Muscle of leg (tissue), 11 donors: ENCODE data around the gene FAM171A1. TPM values are rescaled to one million over a fixed set of nuclear protein-coding genes. Genes with fewer than 3 reads are reported as not detected.
"Not testable (repeated sequence)": the region's sequence is repeated elsewhere in the genome, so short reads cannot be mapped to it uniquely, and the experiment has no call there.

ENCODE experiments used
- DNase-seq: peaks from one replicate; pipeline ENCODE4 v3.0.0; 2013
- H3K27ac ChIP-seq: one replicate; pipeline ENCODE4 v1.5.1; 2013; ENCODE audit warnings: mild to moderate bottlenecking, low read length, control low read depth
- H3K27me3 ChIP-seq: one replicate; pipeline ENCODE4 v1.6.1; 2013; ENCODE audit warnings: low read length; ENCODE audit not compliant: control insufficient read depth, insufficient read depth
- H3K36me3 ChIP-seq: one replicate; pipeline ENCODE4 v1.6.1; 2013; ENCODE audit warnings: low read length; ENCODE audit not compliant: control insufficient read depth, insufficient read depth
- H3K4me1 ChIP-seq: one replicate; pipeline ENCODE4 v1.6.1; 2013; ENCODE audit warnings: low read length; ENCODE audit not compliant: control insufficient read depth, insufficient read depth
- H3K4me3 ChIP-seq: one replicate; pipeline ENCODE4 v1.5.1; 2013; ENCODE audit warnings: low read length, control low read depth
- H3K9me3 ChIP-seq: replicated peaks from 2 replicates; pipeline ENCODE4 v1.6.1; 2013; ENCODE audit warnings: low read depth, low read length; ENCODE audit not compliant: control insufficient read depth
- WGBS: methylation state at CpG from one replicate; pipeline ENCODE4 v1.1.5; 2013; ENCODE audit warnings: missing lambda C conversion rate; ENCODE audit not compliant: insufficient coverage; 5-methylcytosine and 5-hydroxymethylcytosine counted together
- polyA plus RNA-seq, 8 donors: library from polyadenylated mRNA; unstranded; fragments of 120-200 nt; gene quantifications; one replicate each; pipeline versions ENCODE4 v1.2.1 to v1.2.3, GENCODE V29; 2013; ENCODE audit warnings: inconsistent platforms in 1 of 8, low replicate concordance in 1 of 8; ENCODE audit not compliant: insufficient read length in 8 of 8, insufficient read depth in 1 of 8
- total RNA-seq: library from RNA; stranded (reverse); fragments of 120-200 nt; gene quantifications from one replicate; pipeline ENCODE4 v1.2.4, GENCODE V29; 2013

FAM171A1 gene
- total and polyA plus RNA-seq, 9 donors = 19.6 to 50.9 (median 35.3) TPM

DNA sequence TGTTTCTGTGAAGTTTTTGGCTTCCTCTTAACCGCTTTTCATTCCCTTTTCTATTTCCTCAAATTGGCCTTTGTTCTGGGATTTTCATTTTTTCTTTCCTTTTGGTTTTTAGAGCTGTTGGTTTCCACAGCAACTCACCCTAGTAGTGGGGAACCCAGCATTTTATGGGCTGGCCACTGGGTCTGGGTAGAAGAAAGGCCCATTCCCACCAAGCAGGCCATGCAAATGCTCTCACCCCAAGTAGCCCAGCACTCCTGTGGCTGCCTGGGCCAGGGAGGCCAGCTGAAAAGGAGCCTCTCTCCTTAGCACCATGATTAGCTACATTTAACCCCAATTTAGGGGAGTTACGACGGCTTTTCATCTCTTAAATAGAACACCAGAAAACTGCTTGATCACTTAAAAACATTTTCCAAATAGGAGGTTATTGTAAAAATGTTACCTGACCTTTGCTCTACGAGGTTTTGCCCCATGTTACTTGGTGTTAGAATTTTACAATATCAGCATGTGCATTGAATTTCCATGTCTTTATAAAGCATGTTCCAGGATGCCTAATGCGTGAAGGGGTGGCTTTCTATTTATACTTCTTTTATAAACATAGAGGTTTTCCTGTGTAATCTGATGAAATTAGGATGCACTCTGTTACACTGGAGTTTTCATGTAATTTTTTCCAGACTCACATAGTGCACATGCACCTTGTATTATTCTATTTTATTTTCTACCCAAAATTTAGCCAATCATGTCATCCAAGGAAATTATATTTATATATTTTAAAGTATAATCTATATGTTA is 75.4 kb downstream of the FAM171A1 start:
- Histone ChIP-seq H3K4me1 (peaks cover 9% of the 10 kb centered on the region), H3K4me3 (no peak overlapping the region), H3K27ac (no peak overlapping the region), H3K9me3 (no peaks in the 10 kb centered on the region), H3K27me3 (no peaks in the 10 kb centered on the region), H3K36me3 (no peaks in the 10 kb centered on the region)
- DNase-seq = no peak
- no CpG with 5 or more reads among the region's 5 CpGs for WGBS

DNA sequence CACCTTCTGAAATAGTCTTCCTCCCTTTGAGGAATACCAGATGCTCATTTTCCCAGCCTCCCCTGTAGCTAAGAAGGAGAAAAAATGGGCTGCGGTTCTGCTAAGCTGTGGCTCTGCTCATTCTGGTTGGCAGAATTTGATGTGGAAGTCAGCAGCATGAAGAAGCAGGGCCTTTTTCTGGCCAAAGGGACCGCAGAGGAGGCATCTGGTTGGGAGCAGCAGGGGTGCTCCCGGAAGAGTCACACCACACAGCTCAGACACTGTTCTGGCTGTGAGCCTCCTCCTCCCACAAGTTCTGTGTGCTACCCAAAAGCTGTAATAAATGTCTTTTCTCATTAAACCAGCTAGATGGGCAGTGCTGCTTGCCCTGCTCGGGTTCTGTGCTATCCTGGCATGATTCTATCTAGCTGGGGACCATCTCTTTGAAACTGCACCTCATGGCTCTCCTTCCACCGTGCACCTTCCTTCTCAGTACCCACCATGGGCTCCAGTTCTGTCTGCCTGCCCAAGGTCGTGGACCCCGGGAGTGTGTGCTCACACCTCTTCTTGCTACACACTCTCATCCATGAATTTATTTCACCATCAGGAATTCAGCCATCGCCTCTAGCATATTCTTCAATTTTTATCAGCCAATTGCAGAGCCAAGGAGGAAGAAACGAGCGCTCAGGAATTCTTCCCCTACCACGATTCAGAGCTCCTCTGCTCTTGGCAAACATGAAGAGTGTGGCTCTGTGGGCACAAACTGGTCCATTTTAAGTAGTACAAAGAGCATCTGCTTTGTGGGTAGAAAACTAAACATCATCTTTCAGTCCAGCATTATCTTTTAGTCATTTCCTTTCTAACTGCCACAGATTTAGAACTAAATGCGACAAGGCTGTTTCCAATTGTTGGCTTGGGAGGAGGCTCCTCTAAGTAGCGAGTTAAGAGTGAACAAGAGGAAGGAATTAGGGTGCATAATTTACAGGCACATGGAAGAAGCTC is 76.9 kb downstream of the FAM171A1 start:
- WGBS = 61% methylated on average over 7 of the region's 13 CpGs
- Histone ChIP-seq H3K4me1 (peaks cover 9% of the 10 kb centered on the region), H3K9me3 (no peaks in the 10 kb centered on the region), H3K36me3 (no peaks in the 10 kb centered on the region), H3K27ac (no peak overlapping the region), H3K27me3 (no peaks in the 10 kb centered on the region), H3K4me3 (no peak overlapping the region)
- DNase-seq = no peak

- no peak for DNase-seq
- H3K4me1 ChIP-seq = peaks cover 9% of the 10 kb centered on the region
- no peak overlapping the region for H3K4me3 ChIP-seq
- no peaks in the 10 kb centered on the region for H3K27me3 ChIP-seq
- H3K27ac ChIP-seq = no peak overlapping the region
- H3K36me3 ChIP-seq = no peaks in the 10 kb centered on the region
- no CpG with 5 or more reads among the region's 7 CpGs for WGBS
- no peaks in the 10 kb centered on the region for H3K9me3 ChIP-seq
Measured at GRCh38 chr10:15290671-15291070, 80.4 kb downstream of the FAM171A1 start.

GRCh38 chr10:15290150-15290549 is 80.9 kb downstream of the FAM171A1 start:
- no peaks in the 10 kb centered on the region for H3K27me3 ChIP-seq
- no peak overlapping the region for H3K27ac ChIP-seq
- WGBS = 80% methylated on average over 3 of the region's 4 CpGs
- no peaks in the 10 kb centered on the region for H3K36me3 ChIP-seq
- DNase-seq = no peak
- H3K4me3 ChIP-seq = no peak overlapping the region
- peaks cover 7% of the 10 kb centered on the region for H3K4me1 ChIP-seq
- no peaks in the 10 kb centered on the region for H3K9me3 ChIP-seq

DNA sequence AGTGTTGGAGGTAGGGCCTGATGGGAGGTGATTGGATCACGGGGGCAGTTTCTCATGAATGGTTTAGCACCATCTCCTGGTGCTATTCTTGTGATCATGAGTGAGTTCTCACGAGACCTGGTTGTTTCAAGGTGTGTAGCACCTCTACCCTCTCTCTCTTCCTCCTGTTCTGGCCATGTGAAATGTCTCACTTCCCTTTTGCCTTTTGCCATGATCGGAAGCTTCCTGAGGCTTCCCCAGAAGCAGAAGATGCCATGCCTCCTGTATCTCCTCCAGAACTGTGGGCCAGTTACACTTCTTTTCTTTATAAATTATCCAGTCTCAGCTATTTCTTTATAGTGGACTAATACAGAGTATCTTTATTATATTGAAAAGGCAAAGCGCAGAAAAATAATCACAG is 90.1 kb downstream of the FAM171A1 start:
- Histone ChIP-seq H3K27me3 (no peaks in the 10 kb centered on the region), H3K27ac (no peak overlapping the region), H3K9me3 (no peaks in the 10 kb centered on the region), H3K36me3 (peaks cover 49% of the 10 kb centered on the region), H3K4me1 (no peaks in the 10 kb centered on the region), H3K4me3 (no peak overlapping the region)
- no peak for DNase-seq
- WGBS = 67% methylated on average over 3 of the region's 4 CpGs

DNA sequence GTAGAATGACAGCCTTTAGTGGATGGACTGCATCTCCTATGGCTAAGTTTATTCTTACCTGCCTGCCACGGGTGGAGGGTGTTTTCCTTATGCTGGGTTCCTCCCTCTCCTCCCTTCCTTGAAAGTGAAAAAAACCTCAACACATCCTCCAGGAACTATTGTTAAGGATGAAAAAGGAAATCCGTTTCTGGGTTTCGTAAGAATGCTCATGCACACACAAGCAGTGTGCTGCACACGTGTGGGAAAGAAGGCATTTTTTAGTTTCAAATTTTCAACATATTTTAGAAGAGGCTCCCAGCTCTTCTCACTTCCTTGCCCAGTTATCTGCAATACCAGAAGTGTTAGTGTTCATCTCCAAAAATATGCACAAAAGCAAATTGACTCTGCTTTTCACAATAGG is 90.6 kb downstream of the FAM171A1 start:
- Histone ChIP-seq H3K4me3 (no peak overlapping the region), H3K36me3 (peaks cover 49% of the 10 kb centered on the region), H3K27ac (no peak overlapping the region), H3K9me3 (no peaks in the 10 kb centered on the region), H3K27me3 (no peaks in the 10 kb centered on the region), H3K4me1 (no peaks in the 10 kb centered on the region)
- WGBS = no CpG with 5 or more reads among the region's 4 CpGs
- no peak for DNase-seq

DNA sequence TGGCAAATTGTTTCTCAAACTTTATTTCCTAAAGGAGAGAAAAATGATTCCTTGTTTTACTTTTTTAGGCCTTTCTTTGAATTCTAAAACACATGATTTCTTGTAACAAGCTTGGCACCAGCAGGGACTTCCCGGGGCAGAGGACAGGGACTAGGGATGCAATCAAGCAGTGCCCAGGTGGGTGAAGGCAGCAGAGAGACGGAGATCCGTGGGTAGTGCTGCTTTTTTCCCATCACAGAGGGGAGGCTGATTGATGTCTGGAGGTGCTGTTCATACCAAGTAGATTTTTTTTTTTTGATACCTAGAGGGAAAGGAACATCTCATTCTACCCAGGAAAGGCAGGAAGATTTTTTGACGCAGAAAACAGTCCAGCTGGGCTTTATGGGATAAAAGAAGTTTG is 91.9 kb downstream of the FAM171A1 start:
- no peak for DNase-seq
- Histone ChIP-seq H3K9me3 (no peaks in the 10 kb centered on the region), H3K27me3 (no peaks in the 10 kb centered on the region), H3K4me3 (no peak overlapping the region), H3K36me3 (peaks cover 45% of the 10 kb centered on the region), H3K4me1 (no peaks in the 10 kb centered on the region), H3K27ac (no peak overlapping the region)
- 100% methylated on average over 2 of the region's 4 CpGs for WGBS

- no peaks in the 10 kb centered on the region for H3K4me1 ChIP-seq
- no peak overlapping the region for H3K27ac ChIP-seq
- no peak for DNase-seq
- peaks cover 45% of the 10 kb centered on the region for H3K36me3 ChIP-seq
- no peaks in the 10 kb centered on the region for H3K9me3 ChIP-seq
- H3K4me3 ChIP-seq = no peak overlapping the region
- WGBS = 94% methylated on average over 8 of the region's 12 CpGs
- H3K27me3 ChIP-seq = no peaks in the 10 kb centered on the region
Measured at GRCh38 chr10:15278786-15279185, 92.3 kb downstream of the FAM171A1 start.

GRCh38 chr10:15276039-15276438 is 95.0 kb downstream of the FAM171A1 start:
- not testable (repeated sequence) for H3K4me3 ChIP-seq, H3K9me3 ChIP-seq, H3K27me3 ChIP-seq, H3K27ac ChIP-seq, H3K4me1 ChIP-seq, DNase-seq
- H3K36me3 ChIP-seq = peaks cover 22% of the 10 kb centered on the region
- WGBS = 90% methylated on average over 2 of the region's 9 CpGs

DNA sequence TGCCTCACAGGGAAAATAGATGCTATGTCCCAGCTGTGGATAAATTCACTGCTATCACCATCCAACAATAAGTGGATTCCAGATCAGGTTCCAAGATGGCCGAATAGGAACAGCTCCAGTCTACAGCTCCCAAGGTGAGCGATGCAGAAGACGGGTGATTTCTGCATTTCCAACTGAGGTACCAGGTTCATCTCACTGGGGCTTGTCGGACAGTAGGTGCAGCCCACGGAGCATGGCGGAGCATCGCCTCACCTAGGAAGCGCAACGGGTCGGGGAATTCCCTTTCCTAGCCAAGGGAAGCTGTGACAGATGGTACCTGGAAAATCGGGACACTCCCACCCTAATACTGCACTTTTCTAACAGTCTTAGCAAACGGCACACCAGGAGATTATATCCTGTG is 101.3 kb downstream of the FAM171A1 start:
- 100% methylated on average over 10 of the region's 12 CpGs for WGBS
- not testable (repeated sequence) for DNase-seq, H3K27me3 ChIP-seq

More for the DNA sequence above, 101.3 kb downstream of the FAM171A1 start:
- not testable (repeated sequence) for H3K4me1 ChIP-seq, H3K9me3 ChIP-seq, H3K4me3 ChIP-seq, H3K27ac ChIP-seq
- peaks cover 15% of the 10 kb centered on the region for H3K36me3 ChIP-seq
